AG08395 (cell line): ENCODE results near the gene KLHDC4.
"Not testable (repeated sequence)": the region's sequence is repeated elsewhere in the genome, so short reads cannot be mapped to it uniquely, and the experiment has no call there.

ENCODE experiments used
- DNase-seq: peaks from one replicate; pipeline ENCODE4 v3.0.0; 2012; ENCODE audit warnings: mixed read lengths, low spot score

Gene KLHDC4

DNA sequence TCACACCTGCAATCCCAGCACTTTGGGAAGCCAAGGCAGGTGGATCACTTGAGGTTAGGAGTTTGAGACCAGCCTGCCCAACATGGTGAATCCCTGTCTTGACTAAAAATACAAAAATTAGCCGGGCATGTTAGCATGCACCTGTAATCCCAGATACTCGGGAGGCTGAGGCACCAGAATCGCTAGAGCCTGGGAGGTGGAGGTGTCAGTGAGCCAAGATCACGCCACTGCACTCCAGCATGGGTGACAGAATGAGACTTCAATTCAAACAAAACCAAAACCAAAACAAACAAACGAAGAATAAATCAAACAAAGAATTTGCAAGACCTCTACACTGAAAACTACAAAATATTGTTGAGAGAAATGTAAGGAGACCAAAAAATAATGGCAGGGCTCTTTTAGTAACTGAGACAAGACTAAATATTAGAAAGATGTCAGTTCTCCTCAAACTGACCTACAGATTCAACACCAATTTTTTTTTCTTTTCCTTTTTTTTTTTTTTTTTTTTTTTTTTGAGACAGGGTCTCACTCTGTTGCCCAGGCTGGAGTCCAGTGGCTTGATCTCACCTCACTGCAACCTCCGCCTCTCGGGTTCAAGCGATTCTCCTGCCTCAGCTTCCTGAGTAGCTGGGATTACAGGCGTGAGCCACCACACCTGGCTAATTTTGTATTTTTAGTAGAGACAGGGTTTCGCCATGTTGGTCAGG, 23.1 kb upstream of the KLHDC4 start:
- not testable (repeated sequence) for DNase-seq

DNA sequence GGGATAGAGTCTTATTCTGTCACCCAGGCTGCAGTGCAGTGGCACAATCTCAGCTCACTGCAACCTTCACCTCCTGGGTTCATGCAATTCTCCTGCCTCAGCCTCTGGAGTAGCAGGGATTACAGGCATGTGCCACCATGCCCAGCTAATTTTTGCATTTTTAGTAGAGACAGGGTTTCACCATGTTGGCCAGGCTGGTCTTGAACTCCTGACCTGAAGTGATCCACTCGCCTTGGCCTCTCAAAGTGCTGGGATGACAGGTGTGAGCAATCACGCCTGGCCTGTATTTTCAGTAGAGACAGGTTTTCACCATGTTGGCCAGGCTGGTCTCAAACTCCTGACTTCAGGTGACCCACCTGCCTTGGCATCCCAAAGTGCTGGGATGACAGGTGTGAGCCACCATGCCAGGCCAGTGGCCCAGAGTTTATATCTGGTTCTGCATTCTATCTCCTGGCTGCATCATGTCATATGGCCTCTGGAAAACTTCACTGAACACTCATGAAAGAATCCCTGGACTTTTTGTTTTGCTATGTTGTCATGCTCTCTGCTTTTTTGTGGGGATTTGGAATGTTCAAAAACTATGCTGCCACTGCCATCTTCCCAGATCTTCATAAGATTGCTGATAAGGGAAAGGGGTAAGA, 21.8 kb upstream of the KLHDC4 start:
- DNase-seq = not testable (repeated sequence)

DNA sequence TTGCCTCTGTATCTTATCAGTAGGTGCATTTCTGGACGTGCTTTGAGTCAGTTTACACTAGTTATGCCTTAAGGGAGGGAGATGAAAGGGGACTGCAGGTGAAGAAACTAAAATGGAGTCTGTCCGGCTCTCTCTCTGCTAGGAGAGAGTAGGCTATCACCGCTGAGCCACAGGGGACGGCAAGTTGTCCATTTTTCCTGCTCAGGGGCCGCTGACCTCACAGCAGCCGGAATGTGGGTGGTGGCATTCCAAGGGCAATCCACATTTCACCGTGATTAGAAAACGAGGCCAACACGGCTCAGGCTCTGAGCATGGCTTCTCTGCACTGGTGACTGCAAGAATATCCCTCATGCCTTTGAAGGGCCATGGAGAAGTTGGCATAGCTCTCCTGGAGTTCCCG, 19.0 kb upstream of the KLHDC4 start:
- peak; percentile 49 for DNase-seq

DNA sequence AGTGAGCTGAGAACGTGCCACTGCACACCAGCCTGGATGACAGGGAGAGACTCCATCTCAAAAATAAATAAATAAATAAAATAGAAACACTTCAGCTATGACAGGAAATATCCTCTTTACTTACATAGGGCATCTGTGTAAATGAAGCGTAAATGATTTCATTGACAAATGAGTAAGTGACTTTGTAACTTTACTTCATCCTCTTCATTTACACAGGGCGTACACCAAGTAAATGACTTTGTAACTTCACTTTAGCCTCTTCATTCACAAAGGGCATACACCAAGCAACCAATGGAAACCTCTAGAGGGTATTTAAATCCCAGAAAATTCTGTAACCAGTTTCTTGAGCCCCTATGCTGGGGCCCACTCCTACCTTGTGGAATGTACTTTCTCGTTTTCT, 16.2 kb upstream of the KLHDC4 start:
- no peak for DNase-seq

DNA sequence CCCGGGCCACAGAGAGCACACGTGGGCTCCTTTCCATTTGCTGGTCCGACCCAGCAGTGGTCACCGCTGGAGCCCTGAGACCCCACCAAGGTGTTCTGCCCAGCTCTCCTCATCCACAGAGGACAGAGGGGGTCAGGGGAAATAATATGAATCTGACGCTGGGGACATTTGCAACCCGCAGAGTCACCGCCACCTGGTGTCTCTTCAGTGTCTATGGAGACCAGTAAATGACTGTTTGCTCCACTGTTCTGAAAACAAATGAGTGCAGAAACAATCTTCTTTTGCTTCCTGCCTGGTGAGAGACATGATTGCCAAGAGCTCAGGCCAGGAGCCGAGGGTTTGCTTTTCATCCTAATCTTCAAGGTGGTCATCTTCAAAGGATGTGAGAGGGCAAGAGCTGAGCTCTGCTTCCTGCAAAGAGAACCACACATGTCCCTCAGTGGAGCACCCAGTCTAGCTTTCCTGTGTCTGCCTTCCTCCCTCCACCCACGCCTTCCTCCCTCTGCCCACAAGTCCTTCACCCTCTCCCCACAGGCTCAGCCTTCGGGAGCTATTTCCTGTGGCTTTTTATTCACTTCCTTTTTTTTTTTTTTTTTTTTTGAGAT, 14.7 kb upstream of the KLHDC4 start:
- no peak for DNase-seq

DNA sequence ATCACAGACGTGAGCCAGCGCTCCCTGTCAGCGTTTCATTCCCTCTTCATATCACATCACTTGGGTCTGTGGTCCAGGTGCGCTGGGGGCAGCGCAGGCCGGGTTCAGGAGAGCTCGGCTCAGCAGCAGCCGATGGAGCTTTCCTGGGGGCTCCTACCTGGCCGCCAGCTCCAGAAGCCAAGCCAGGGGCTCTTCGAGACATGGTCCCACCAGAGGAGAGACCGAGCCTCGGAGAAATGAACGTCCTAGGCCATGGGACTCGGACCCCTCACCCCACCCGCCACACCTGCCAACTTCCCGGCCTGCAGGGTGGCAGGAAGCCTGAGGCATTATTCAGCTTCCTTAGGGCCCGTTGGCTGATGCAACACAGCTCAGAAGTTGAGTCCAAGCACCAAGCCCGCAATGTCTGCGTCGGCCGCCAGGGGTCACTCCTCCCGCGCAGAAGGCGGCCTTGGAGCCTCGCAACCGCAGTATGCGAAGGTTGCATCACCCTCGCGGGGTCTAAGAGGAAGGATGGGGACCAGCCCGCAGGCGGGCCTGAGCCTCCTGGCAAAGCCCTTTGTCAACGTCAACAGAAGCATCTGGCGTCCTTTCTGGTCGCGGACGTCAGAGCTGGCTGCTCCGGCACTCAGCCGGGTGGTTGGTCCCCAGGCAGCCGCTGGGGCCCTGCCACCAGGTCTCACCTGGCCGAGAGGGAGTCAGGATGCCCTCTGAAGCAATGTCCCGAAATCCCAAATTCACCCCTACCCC, 13.2 kb upstream of the KLHDC4 start:
- DNase-seq = peak; percentile 87

DNA sequence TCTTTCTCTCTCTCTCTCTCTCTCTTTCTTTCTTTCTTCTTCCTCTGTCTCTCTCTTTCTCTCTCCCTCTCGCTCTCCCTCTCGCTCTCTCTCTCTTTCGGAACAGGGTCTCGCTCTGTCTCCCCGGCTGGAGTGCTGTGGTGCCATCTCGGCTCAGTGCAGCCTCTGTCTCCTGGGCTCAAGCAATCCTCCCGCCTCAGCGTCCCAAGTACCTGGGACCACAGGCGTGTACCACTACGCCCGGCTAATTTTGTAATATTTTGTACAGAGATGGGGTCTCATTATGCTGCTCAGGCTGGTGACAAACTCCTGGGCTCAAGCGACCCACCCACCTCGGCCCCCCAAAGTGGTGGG, 12.7 kb upstream of the KLHDC4 start:
- DNase-seq = no peak

DNA sequence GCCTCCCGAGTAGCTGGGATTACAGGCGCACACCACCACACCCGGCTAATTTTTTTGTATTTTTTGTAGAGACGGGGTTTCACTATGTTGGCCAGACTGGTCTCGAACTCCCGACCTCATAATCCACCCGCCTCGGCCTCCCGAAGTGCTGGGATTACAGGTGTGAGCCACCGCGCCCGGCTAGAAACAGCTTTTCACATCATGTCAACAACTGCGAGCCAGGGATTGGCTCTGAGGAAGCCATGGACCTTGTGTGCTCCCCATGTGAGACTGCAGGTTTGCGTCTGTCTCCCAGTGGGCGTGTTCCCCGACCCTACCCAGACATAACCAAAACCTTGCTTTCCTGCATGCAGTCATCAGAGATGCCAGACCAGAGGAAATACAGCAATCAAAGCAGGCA, 8.1 kb upstream of the KLHDC4 start:
- not testable (repeated sequence) for DNase-seq

DNA sequence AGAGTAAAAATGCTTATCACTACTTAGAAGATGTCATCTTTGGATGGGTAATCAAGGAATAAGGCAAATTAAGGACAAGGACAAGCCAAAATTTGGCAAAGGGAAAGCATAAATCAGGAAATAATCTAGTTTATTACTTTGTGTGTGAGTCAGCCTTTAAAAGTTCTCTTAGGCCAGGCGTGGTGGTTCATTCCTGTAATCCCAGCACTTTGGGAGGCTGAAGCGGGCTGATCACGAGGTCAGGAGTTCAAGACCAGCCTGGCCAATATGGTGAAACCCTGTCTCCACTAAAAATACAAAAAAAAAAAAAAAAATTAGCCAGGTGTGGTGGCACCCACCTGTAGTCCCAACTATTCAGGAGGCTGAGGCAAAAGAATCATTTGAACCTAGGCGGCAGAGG, 1.7 kb upstream of the KLHDC4 start:
- DNase-seq = not testable (repeated sequence)

DNA sequence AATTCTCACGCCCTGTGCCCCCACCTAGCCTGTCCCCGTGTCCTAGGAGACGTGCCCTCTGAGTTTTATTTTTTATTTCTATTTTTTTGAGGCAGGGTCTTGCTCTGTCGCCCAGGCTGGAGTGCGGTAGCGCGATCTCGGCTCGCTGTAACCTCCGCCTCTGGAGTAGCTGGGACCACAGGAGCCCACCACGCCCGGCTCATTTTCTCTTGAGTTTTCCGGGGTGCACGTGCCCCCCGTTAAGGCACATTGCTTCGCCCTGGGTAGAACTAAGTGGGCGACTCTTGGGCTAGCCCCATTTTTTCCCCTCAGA, 655 bp upstream of the KLHDC4 start:
- no peak for DNase-seq

DNA sequence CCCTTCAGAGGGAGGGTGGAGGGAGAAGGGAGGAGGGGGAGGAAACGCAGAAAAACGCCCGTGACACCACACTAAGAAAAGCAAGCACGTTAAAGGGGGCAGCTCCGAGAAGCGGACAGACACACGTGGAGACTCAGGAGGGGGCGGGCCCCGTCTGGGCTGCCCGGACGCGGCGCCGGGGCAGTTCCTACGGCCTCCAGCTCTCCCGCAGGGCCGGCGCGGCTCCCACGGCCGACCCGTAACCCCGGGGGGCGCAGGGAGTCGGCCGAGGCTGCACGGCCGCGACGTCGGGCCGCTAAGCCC, 362 bp downstream of the KLHDC4 start:
- DNase-seq = no peak

DNA sequence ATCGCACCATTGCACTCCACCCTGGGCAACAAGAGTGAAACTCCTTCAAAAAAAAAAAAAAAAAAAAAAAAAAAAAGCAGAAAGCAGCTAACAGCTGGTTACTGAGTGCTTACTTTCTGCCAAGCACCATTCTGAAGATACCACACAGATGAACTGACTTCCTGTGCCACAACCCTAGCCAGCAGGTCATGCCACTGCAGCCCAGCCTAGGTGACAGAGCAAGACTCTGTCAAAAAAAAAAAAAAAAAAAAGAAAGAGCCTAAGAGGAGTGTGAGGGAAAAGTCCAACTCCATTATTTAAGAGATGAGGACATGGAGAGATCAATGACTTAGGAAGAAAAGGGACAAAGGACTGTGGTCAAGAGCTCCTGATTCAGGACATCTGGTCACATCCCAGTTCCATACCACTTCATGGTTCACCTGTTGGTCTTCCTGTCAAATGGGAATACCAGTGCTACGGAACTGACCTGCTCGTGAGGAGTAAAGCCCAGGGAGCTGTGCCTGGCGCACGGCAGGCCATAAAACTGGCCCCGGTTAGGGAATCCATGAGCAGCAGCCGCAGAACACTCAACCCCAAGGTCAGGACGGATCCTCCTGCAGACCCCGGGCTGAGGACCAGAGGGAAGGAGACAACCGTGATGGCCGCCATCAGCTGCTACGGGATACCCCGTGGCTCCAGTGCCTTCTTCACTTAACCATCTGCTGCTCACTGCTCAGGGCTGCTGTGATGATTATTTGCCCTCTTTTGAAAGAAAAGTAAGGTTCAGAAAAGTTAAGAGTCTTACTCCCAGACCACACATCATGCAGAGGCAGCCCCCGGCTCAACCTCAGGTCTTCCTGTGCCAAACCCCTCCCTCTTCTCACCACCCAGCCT, 950 bp downstream of the KLHDC4 start:
- DNase-seq = no peak

DNA sequence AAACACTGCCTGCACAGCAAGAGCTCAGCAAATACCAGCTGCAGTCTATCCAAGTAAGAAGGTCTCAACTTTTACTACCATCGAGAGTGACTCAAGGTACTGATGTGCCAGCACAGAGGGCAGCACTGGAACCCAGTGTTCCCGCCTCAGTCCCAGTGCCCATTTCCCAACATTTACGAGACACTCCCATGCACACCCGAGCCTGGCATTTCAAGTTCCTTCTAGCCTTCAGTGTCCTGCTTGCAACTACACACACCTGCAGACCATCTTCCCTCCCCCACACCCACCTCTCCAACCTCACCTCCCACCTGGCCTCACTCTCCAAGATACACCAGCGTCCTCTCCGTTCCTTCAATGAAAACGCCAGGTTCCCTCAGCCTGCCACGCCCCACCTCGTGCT, 3.2 kb downstream of the KLHDC4 start:
- no peak for DNase-seq

DNA sequence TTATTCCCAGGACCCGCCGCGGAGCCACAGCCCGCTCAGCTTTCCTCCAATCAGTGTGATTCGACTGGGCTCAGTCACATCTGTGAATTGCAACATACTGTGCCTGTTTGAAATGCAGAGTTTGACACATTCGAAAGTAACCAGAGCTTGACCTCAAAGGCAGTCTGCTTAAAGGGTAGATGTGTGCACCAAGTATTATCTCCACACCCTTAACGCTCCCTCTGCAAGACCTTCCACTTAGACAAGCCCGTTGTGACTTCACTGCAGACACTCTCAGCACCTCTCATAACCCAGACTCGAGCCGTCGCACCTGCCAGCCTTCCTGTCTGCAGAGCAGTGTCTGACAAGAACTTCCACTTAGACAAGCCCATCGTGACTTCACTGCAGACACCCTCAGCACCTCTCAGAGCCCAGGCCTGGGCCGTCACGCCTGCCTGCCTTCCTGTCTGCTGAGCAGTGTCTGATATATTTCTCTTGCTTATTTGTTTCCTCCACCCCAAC, 3.7 kb downstream of the KLHDC4 start:
- no peak for DNase-seq

DNA sequence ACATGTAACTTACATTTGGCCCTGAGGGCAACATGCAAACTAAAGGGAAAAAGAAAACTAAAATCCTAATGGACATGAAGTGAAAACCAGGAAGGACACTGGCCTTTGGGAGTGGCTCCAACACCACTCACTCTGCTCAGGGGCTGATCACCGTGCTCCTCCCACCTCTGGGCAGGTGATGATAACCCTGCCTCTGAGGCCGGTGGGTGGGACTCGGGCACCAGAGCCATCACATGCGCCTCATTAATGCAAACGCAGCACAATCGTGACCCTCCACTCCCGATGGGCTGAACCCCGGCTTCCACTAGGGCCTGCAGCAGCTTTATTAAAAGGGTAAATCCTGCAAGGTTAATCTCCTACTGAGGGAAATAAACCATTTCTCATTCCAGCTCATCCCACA, 4.7 kb downstream of the KLHDC4 start:
- DNase-seq = no peak

DNA sequence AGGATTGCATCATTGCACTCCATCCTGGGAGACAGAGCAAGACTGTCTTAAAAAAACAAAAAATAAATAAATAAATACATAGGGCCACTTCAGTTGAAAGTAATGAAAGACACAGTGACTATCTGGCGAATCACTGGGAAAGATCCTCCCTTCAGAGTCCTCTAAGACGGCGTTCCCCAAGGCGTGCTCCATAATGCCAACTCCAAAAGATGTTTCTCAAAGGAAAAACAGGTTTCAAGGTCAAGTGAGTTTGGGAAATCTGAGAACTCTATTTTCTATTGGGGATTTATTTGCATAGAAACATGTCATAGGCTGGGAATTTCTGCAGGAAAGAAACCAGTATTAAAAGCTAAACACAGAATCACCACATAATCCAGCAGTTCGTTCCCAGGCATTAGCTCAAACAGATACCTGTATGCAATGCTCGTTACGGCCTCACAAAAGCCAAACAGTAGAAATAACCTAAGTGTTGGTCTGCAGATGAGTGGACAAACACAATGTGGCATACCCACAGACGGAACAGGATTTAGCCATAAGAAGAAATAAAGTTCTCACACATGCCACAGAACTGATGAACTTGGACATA, 7.9 kb downstream of the KLHDC4 start:
- DNase-seq = no peak

DNA sequence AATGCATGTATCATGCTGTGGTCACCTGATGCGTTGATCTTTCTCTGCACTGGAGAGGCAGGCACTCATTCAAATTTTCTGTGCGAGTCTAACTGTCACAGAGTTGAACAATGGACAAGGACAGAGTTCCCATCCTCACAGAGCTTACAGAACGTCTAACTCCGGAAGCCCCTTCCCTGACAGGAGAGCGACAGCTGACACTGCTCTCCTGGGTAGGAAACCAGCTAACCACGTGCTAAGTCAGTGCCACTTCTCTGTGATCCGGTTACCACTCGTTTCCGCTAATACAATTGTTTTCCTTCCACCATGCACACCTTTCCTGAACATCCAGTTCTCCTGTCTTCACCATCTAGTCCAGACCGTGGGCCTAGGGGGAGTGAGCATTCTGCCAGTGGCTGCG, 11.3 kb downstream of the KLHDC4 start:
- no peak for DNase-seq

DNA sequence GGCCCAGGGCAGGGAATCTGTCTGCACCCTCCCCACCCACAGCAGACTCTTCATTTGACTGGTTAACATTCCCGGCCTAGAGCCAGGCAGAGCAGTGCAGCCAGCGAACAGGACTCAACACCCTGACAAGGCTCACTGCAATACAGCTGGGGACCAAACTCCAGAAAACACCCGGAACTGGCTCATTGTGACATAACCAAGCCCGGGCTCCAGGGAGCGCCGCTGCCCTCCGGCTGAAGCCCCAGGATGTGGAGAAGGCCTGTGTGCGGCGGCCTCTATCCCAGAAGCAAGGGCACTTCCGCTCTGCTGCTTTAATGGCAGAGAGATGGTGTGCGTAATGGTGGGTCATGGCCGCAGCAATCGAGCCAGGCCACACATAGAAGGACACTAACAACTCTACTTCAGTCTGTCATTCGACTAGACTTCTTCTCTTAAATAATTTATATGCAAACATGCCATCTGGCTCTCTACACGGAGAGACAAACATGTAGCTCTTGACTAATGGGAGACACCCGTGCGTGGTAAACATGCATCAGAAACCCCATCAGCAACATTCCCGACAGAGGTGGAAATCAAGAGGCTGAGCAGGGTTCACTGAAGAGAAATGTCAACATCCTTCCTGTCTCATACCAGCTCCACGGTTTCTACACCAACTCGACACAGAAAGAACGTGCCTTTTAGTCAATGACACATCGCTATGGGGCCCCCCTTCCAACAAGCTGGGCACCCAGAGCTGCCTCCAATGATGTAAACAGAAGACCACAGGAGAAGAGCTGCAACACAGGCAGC, 18.0 kb downstream of the KLHDC4 start:
- DNase-seq = no peak

DNA sequence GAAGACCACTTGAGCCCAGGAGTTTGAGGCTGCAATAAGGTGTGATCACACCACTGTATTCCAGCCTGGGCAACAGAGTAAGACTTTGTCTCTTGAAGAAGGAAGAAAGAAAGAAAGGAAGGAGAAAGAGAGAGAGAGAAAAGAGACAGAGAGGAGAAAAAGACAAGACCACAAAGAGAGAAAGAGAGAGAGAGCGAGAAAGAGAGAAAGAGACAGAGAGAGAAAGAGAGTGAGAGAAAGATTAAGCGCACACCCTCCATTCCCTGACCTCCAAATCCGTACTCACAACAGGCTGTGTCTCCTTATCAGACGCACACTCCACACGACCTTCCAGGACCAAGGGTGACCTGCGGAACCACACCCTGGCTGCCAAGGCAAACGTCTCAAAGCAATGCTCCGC, 19.6 kb downstream of the KLHDC4 start:
- no peak for DNase-seq

DNA sequence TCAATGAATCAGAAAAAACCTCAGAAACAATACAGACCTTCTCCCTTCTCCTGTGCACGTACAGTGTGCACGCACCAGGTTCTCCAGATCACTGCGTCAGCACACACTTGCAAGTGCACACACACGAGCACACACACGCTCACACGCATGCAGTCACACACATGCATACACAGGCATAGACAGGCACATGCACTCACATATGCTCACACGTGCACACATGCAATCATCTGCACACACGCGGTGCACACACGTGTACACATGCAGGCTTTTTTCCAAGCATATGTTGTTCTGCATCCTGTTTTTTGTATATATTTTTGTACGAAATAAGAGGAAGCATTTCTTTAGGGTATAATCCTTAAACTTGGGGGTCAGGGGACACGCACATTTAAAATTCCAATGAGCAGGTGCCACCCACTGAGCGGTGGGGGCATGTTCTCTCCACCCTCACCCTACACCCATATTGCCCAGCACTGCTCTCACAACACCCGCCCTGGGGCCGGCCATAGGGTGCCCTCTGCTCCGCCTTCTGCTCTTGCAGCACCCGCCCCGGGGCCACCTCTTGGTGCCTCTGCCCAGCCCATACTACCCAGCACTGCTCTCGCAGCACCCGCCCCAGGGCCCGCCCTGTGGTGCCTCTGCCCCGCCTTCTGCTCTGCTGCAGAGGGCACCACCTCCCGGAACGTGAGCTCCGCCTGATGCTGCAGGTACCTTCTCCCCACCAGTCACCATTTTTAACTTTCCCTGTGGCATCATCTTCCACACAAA, 20.9 kb downstream of the KLHDC4 start:
- no peak for DNase-seq
